IPS-11a (cell line): ENCODE results near the gene LEFTY1.
"Not testable (repeated sequence)": the region's sequence is repeated elsewhere in the genome, so short reads cannot be mapped to it uniquely, and the experiment has no call there.

Source experiments
- H3K4me3 ChIP-seq: one replicate; pipeline ENCODE4 v1.5.1; 2013; ENCODE audit warnings: low read depth, low read length, control low read depth

LEFTY1 gene

GRCh38 chr1:225851805-225852204, 37.1 kb downstream of the LEFTY1 start:
- no peak overlapping the region for H3K4me3 ChIP-seq

GRCh38 chr1:225850370-225850769, 38.6 kb downstream of the LEFTY1 start:
- H3K4me3 ChIP-seq, result no peak overlapping the region

- no peak overlapping the region for H3K4me3 ChIP-seq
These were observed 39.0 kb downstream of the LEFTY1 start for GRCh38 chr1:225849925-225850324.

- no peak overlapping the region for H3K4me3 ChIP-seq
These were observed 40.7 kb downstream of the LEFTY1 start for GRCh38 chr1:225848030-225848955.

DNA sequence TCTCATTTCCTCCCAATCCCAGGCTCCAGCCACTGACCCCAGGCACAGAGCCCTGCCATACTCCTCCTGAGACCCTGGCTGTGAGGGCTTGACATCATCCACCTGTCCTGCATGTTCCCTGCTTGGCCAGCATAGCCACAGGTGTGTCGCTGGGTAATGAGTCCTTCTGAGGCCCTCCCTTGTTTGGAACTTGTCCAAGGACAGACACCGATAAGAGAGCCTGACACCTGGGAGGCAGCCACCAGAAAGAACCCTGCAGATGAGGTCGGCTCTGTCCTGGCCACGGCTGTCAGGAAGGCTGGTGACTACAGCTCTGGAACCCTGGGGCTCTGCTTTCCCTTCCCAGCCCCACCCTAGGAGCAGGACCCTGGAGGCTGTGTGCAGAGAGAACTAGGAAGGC, 41.3 kb downstream of the LEFTY1 start:
- no peak overlapping the region for H3K4me3 ChIP-seq

GRCh38 chr1:225846331-225847310, 42.3 kb downstream of the LEFTY1 start:
- H3K4me3 ChIP-seq, result no peak overlapping the region

GRCh38 chr1:225845571-225846259, 43.2 kb downstream of the LEFTY1 start:
- H3K4me3 ChIP-seq, result no peak overlapping the region

GRCh38 chr1:225845097-225845496, 43.8 kb downstream of the LEFTY1 start:
- H3K4me3 ChIP-seq, result no peak overlapping the region

DNA sequence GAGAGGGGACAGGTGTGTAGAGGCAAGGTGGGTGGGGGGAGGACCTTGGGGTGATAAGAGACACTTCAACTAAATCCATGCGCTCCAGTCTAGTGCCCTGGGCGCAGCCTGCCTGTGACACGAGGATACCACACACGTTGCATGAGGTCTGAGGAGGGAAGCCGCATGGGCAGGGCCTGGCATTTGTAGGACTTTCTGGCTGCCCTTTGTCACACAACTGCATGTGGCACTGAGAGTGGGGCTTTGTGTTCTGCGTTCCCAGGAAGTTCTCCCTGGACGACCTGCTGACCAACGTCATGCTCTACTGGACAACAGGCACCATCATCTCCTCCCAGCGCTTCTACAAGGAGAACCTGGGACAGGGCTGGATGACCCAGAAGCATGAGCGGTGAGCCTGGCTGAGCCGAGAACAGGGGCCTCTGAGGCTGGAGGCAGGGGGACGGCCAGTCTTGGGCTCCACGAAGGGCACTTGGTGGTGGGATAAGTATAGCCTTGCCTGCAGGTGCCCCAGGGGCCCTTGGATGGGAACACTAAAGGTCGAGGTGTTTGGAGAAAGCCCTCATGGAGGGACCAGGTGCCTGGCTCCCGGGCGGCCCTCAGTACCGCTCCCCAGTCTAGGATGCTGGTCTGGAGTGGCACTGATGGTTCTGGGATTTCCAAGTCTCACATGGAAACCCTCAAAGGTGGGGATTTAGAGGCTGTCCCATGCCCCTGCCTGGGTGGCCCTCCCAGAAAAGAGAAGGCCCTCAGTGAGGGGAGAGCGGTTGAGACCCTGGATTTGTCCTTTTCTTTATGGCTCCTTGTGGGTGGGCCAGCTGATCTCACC, 44.5 kb downstream of the LEFTY1 start:
- H3K4me3 ChIP-seq, result no peak overlapping the region

DNA sequence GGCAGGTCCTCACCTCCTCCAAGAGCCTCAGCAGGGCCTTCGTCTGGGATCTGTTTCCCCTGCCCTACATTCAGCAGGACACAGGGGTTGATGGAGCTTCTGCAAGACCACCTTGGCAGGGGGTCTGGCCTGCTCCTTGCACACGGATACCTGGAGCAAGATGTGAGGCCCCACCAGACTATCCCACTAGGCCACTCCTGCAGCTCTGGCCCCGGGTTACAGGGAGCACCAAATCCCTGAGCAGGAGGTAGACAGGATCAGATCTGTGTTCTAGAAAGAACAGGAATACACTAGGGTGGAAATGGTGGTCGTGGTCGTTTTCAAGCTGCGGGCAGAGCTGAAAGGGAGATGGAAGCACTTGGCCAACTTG, 45.5 kb downstream of the LEFTY1 start:
- no peak overlapping the region for H3K4me3 ChIP-seq

- H3K4me3 ChIP-seq, result no peak overlapping the region
These were observed 46.0 kb downstream of the LEFTY1 start for GRCh38 chr1:225842788-225843425.

DNA sequence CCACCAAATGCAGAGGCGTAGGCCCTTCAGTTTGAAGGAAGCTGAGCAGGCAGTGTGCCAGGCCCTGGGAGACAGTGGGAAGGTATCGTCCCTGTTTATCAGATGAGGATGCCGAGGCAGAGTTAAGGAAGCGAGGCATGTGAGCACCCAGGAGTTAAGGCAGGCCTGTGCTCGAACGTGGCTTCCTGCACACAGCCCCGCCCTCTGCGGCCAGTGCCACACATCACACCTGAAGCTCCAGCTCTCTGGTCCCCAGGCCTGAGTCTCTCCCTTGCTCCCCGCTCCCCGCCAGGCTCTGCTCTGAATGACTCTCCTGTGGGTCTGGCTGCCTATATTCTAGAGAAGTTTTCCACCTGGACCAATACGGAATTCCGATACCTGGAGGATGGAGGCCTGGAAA, 46.9 kb downstream of the LEFTY1 start:
- H3K4me3 ChIP-seq, result no peak overlapping the region

DNA sequence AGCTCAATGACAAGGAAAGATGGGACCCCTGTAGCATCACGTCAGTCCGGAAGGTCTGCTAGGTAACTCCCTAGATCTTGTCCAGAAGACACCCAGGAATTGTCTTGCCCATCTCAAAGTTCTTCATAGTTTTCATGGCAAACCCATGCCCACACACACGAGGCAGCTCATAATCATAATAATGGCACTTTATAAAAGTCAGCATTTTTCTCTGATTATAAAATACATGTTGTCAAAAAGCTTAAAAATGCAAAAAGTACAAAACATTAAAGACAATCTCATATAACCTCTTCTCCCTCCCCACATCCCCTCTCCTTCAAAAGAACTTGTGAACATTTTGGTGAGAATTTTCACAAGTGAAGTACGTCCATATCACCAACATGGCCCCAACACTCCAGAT, 48.2 kb downstream of the LEFTY1 start:
- H3K4me3 ChIP-seq, result no peak overlapping the region

DNA sequence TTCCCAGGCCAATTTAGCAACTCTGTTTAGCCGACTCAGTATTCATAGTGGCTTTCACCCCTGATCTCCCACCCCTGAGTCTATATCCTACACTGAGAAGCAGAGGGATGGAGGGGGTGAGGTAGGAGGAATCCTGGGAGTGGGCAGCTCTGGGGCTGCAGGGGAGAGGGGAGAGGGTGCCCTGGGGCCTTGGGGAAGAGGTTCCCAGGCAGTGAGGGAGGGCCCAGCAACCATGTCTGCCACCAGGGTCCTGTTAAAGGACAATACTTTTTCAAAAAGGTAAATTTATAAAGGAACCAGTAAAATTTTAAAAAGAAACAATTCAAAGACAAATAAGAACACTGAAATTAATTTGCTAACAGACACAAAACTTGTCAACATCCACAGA, 48.7 kb downstream of the LEFTY1 start:
- H3K4me3 ChIP-seq, result no peak overlapping the region

DNA sequence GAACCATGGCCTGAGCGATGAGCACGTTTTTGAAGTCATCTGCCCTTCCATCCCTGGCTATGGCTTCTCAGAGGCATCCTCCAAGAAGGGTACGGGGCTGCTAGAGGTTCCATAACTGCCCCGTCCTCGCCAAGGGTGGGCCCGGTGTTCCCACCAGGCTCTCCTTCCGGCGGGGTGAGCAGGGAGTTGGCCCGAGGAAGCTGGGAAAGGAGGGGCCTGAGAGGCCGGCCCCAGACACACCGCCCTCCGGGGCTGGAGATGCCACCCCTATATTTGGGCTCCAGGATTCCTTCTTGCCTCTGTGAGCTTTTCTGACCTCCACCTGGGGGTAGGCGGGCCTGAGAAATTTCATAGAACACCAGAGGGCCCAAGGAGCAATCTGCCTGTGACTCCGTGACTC, 50.2 kb downstream of the LEFTY1 start:
- no peak overlapping the region for H3K4me3 ChIP-seq

- H3K4me3 ChIP-seq, result not testable (repeated sequence)
These were observed 52.6 kb downstream of the LEFTY1 start for GRCh38 chr1:225836296-225836695.
